Stimulated activated CD4-positive, alpha-beta T cell treated with anti-CD3 and anti-CD28 coated beads, Interleukin-1b, Interleukin-23, amount 100 ng/mL, for 24 hours (primary cell): Measurements from ENCODE around the gene SREBF2.

Source experiments
- DNase-seq, 4 experiments: peaks; one replicate each; pipeline ENCODE4 v3.0.0-alpha.2; 2020; ENCODE audit warnings: low read depth in 4 of 4, low spot score in 1 of 4

Gene SREBF2

DNA sequence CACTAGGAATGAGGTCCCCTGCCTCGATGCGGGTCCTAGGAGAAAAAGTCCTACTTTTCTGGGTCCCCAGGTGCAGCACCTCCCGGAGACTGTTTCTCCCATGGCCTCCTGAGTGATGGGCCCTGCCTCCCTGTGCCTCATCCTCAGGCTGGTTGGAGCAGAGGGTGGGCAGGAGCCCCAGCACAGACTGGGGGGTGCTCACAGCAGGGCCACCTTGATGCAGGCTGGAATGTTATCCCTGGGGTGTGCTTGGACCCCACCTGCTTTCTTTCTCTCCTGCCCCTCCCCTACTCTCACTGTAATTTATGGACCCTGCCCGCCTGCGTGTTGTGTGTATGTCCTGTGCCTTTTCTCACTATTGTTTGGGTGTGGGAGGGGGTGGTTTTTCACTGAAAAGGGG lies 73.9 kb downstream of the SREBF2 start:
- DNase-seq, result no peak

- DNase-seq, result no peak
Observed at GRCh38 chr22:41907436-41908401, 74.8 kb downstream of the SREBF2 start.

DNA sequence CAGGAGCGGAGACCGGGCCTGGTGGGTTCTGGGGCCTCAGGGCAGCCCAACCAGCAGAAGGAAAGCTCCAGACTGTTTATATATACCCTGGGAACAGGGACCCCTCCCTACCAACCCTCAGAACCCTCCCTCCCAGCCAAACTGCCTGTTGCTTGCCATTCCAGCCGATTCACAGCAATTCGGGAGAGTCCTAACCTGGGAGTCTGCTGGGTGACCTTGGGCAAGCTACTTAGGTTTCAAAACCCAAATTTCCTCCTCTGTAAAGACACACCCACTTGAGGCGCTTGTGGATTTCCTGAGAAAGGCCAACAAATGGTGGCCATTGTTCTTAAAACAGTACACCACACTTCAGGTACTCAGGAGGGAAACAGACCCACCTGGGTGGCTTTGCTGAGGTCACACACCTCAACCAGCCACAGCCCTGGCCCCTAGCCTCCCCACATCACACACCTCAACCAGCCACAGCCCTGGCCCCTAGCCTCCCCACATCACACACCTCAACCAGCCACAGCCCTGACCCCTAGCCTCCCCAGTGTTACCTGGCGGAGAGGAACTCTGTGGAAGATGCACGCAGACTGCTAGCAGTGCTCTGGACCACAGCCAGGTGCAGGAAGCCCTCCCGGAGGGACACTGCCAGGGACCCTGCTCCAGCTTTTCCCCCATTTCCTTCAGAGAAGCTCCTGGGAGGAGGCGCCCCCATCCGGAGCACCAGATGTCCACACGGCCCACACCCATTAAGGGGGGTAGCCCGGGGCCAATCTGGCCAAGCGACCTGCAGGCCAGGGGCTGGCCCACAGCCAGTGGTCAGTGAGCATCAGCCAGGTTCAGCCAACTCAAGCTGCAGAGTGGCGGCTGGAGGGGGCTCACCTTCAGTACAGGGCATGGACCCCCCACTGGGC lies 75.8 kb downstream of the SREBF2 start:
- no peak for DNase-seq

DNA sequence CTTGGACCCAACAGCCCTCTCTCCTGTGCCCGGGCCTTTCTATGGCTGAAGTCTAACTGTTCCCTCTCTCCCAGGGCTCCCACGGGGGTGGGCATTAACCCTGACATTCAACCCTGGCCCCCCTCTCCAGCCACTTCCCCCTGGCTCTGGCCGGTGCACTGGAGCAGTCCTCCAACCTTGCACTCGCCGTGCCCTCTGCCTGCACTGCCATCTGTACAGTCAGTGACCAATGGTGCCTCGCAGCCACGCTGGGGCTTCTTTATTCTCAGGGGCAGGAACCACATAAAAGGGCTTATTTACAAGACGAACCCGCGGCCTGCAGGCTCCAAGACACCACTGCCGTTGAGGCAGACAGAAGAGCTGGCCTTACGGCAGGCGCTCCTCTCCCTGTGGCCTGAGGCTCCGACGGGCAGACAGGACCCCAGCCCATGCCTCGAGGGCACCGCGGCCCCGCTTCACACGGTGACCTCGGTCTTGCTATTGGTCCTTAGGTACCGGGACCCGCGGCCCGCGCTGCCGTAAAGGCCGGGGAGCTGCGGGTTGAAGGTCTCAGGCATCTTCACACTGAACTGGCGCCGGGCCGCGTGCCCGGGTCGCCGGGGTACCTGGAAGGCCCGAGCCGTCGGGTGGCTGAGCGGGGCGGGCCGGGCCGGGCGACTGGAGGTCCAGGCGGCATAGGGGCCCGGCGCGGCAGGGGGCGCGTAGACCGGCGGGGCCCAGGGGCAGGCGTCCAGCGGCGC lies 76.6 kb downstream of the SREBF2 start:
- DNase-seq, result no peak

DNA sequence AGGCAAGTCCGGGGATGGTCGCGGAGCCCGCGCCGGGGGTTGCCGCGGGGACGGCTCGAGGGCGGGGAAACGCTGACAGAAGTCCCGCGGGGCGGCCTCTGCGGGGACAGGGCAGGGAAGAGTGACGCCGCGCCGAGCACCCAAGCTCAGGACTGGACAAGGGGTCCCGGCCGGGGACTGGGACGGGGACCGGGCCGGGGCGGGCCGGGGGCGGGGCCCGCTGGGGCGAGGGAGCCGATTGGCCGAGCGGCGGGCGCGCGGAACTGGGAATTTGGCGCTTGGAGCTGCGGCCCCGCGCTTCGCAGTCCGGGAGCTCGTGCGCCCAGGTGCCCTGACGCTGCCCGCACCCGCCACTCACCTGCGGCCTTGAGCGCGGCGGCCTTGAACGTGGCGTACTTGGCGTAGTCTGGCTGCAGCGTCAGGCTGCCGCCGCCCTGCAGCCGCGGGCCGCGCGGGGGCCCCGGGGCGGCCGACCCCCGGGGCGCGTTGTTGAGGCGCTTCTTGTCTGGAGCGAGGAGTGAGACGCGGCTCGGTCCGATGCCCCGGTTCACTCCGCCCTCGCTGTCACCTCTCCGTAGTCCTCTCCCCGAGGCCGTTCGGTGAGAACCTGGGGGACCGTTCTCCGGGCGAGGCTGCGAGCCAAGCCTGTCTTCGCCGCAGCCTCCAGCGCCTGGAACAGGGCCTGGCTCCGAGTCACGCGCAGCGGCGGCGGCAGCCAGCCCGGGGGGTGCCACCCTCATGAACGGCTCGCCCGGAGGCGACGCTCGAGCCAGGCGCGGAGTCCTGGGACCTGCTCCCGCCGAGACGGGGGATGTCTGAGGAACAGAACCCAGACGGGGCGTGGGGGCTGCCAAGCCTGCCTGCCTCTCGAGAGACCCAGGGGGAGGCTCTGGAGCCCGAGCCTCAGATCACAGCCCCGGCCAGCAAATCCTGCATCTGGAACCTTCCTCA lies 77.4 kb downstream of the SREBF2 start:
- no peak for DNase-seq

DNA sequence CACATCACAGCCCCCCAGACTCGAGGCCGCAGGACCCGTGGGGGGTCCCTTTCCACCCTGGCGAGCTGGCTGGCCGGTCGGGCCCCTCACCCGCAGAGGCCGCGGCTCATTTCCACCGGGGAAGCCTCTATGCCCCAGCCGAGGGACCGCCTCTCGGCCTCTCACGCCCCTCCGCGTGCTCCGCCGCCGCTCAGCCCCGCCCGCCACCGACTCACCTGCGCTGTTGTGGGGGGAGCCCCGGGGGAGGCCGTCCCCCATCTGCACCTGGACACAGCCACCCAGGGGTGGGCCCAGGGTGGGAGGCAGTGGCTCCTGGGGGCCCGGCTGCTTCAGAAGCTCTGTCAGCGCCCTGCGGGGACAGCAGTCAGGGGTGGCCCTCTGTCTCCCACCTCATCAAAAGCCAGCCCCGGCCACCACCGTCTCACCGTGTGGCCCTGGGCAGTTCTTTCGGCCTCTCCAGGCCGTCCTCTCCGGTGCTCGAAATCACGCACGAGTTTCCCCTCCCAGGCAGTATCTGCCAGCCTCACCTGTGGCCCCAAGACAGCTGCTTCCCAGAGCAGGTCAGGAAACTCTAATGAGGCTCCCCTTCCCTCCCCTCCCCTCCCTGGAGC lies 78.2 kb downstream of the SREBF2 start:
- no peak for DNase-seq

- no peak for DNase-seq
Observed at GRCh38 chr22:41912338-41913039, 79.6 kb downstream of the SREBF2 start.

GRCh38 chr22:41913040-41913719 lies 80.3 kb downstream of the SREBF2 start:
- no peak for DNase-seq

DNA sequence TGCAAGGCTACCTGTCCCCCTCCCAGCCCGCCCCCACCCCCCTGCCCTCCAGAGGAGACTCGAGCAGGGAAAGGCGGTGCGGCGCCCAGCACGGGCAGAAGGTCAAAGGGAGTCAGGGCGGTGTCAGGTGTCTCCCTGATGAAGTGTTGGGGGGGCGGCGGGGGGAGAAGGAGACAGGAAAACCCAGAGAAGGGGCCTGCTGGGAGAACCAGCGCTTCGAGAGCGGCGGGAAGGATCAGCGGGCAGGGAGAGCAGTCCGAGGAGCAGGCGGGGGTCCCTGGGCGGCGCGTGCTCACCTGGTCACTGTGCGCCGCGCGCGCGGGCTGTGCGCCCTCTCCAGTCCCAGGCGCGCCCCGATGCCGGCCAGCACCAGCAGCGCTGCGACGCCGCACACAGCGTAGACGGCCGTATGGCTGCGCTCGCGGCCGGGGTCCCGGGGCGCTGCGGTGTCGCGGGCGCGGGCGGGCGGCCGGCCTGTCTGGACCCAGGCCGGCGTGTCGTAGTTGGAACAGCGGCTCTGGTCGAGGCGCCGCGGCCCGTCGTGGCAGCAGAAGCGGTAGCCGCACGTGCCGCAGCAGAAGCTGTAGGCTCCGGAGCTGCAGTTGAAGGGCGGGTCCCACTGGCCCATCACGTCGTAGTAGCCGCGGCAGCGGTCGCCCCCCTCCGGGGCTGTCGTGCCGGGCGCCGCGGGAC lies 81.1 kb downstream of the SREBF2 start:
- DNase-seq, result no peak

GRCh38 chr22:41914611-41915034 lies 81.7 kb downstream of the SREBF2 start:
- no peak for DNase-seq

DNA sequence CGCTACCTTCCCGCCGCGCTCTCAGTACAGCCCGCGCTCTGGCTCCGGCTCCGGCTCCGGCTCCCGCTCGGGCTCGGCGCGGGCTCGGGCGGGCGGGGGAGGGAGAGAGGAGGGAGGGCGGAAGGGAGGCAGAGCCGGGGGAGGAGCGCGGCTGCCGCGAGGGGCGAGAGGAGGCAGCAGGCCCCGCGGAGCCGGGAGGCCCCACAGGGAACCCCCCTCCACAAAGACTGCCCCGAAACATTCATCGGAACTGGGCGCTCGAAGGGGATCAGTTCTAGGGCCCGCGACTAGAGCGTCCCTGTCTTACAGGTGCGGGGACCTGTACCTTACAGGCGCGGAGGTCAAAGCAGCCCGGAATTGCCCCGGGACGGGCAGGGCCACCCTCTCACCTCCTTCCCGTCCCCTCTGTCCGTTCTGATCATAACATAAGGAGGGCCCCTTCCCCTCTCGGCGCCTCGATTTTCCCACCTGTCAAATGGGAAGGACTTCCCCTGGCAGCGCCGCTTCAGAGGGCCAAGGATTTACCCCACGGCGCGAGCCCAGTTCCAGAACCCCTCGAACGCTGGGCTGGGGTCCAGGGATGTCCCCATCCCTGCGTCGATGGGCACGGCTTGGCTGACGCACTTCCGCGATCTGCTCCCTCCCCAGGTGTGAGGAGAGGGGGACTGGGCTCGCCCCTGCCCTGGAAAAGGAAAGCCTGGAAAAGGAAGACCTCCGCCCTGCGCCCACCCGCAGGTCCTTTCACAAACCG lies 82.3 kb downstream of the SREBF2 start, which contains the start of gene SHISA8:
Gene SHISA8, minus strand, starts transcription at position 40 of the 751 bp plus-strand sequence. CDS start 407 bp downstream, outside the sequence.
- peak; percentile 31 to 45 (median 38) for DNase-seq

GRCh38 chr22:41915786-41916493 lies 83.0 kb downstream of the SREBF2 start:
- DNase-seq, result no peak

GRCh38 chr22:41916745-41917358 lies 83.9 kb downstream of the SREBF2 start:
- DNase-seq, result no peak

GRCh38 chr22:41917375-41917902 lies 84.5 kb downstream of the SREBF2 start:
- DNase-seq, result no peak

DNA sequence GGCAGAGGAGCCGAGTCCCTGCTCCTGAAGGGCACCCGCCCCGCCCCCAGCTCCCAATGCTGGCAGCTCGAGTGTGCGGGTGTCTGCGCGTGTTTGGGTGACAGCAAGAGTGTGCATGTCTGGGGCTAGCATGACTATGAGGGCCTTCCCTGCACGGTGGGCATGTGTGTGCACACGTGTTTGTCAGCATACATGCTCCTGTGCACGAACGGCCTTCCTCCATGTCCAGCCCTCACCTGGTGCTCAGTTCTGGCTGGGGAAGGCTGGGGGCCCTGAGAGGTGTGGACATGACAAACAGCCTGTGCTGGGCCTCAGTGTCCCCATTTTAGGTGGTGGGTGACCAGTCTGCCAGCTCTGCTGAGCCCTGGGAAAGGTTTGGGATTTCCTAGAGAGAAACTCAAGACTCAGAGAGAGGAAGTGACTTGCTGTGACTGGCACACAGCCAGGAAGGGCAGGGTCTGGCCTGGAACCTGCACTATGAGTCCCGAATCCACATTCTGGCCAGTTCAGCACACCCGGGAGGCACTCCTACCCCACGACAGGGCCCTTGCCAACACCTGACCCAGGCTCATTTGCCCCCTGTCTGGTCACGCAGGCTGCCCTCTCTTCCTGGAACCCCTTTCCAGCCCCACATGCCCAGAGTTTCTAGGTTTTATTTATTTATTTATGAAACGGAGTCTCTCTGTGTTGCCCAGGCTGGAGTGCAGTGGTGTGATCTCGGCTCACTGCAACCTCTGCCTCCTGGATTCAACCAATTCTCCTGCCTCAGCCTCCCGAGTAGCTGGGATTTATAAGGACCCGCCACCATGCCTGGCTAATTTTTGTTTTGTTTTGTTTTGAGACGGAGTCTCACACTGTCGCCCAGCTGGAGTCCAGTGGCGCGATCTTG lies 85.2 kb downstream of the SREBF2 start:
- DNase-seq, result no peak
